Natural killer cell (primary cell): ENCODE measurements around the gene GPR156. TPM values are rescaled to one million over a fixed set of nuclear protein-coding genes. Genes with fewer than 3 reads are reported as not detected.

Experiments
- ATAC-seq, 3 donors: fragments of 150-1000 bp in 2 of 3; fragments of 200-7000 bp in 1 of 3; cut with Tn5 transposase; 1 replicate in 1 of 3; 2 replicates in 2 of 3; pipeline ENCODE4 v1.10.0; 2021; ENCODE audit warnings: mild to moderate bottlenecking in 2 of 3, moderate library complexity in 2 of 3
- DNase-seq, 2 donors: peaks; one replicate each; pipeline versions ENCODE4 v3.0.0 to v3.0.0-alpha.2; 2013 to 2021; ENCODE audit warnings: mixed read lengths in 1 of 2
- H3K27ac ChIP-seq: one replicate; pipeline ENCODE4 v1.5.1; 2013; ENCODE audit warnings: mild to moderate bottlenecking, low read length
- H3K27me3 ChIP-seq: one replicate; pipeline ENCODE4 v1.6.1; 2013; ENCODE audit warnings: low read length; ENCODE audit not compliant: control insufficient read depth, insufficient read depth
- H3K36me3 ChIP-seq: one replicate; pipeline ENCODE4 v1.6.1; 2013; ENCODE audit warnings: low read length; ENCODE audit not compliant: control insufficient read depth, insufficient read depth
- H3K4me1 ChIP-seq: one replicate; pipeline ENCODE4 v1.6.1; 2013; ENCODE audit warnings: low read length; ENCODE audit not compliant: control insufficient read depth, insufficient read depth
- H3K4me3 ChIP-seq: one replicate; pipeline ENCODE4 v1.5.1; 2013; ENCODE audit warnings: low read length
- H3K9me3 ChIP-seq: one replicate; pipeline ENCODE4 v1.6.1; 2013; ENCODE audit warnings: low read length; ENCODE audit not compliant: control insufficient read depth, insufficient read depth
- H3K27ac Mint-ChIP-seq, 2 donors: one replicate each; pipeline ENCODE4 v1.8.0; 2022; ENCODE audit warnings: mild to moderate bottlenecking in 2 of 2, mixed read lengths in 2 of 2, moderate library complexity in 1 of 2
- H3K27me3 Mint-ChIP-seq, 2 donors: one replicate each; pipeline ENCODE4 v1.8.0; 2022; ENCODE audit warnings: low read depth in 2 of 2, mixed read lengths in 2 of 2
- H3K36me3 Mint-ChIP-seq: one replicate; pipeline ENCODE4 v1.8.0; 2022; ENCODE audit warnings: mixed read lengths
- H3K4me1 Mint-ChIP-seq, 2 donors: one replicate each; pipeline ENCODE4 v1.8.0; 2022; ENCODE audit warnings: mixed read lengths in 2 of 2
- H3K4me3 Mint-ChIP-seq: one replicate; pipeline ENCODE4 v1.8.0; 2022; ENCODE audit warnings: mild to moderate bottlenecking, moderate library complexity, mixed read lengths
- H3K9me3 Mint-ChIP-seq, 2 donors: one replicate each; pipeline ENCODE4 v1.8.0; 2022; ENCODE audit warnings: mixed read lengths in 2 of 2
- CTCF ChIP-seq: fragments of 200-600 bp; IDR thresholded peaks from one replicate; pipeline ENCODE4 v1.8.0; 2022; ENCODE audit warnings: antibody characterized with exemption
- WGBS: methylation state at CpG from one replicate; pipeline ENCODE4 v1.1.7; 2013; ENCODE audit warnings: missing lambda C conversion rate; ENCODE audit not compliant: insufficient coverage; 5-methylcytosine and 5-hydroxymethylcytosine counted together
- intact Hi-C: fragments of 100-400 bp; cut with micrococcal nuclease; formaldehyde crosslinking; loops from one replicate; pipeline ENCODE4 v1.14.2; 2022
- total RNA-seq, 4 donors: library from RNA; stranded (reverse); fragments of 120-200 nt in 1 of 4; gene quantifications; one replicate each; pipeline versions ENCODE4 v1.2.3 to v1.2.4, GENCODE V29; 2013 to 2022

Gene GPR156
- total RNA-seq, 3 donors from 2014 or later (not counting 1 experiment from before 2014, with no cell fraction given) = 0.18 to 0.75 TPM; not detected in 1

- no peaks in the 10 kb centered on the region for H3K9me3 ChIP-seq
- Mint-ChIP-seq H3K27ac (no peak overlapping the region), H3K4me3 (no peak overlapping the region), H3K27me3 (peaks cover 13 to 14% of the 10 kb centered on the region in 2 donors), H3K4me1 (no peaks in the 10 kb centered on the region), H3K36me3 (no peaks in the 10 kb centered on the region), H3K9me3 (no peaks in the 10 kb centered on the region)
- no peaks in the 10 kb centered on the region for H3K4me1 ChIP-seq
- no peak for TF ChIP-seq CTCF
- no peaks in the 10 kb centered on the region for H3K27me3 ChIP-seq
- no peak for ATAC-seq
- intact Hi-C loops = no loop called here
- no peak overlapping the region for H3K4me3 ChIP-seq
- no peak for DNase-seq
- H3K27ac ChIP-seq = no peak overlapping the region
- H3K36me3 ChIP-seq = no peaks in the 10 kb centered on the region
- 89% methylated on average over 3 of the region's 4 CpGs for WGBS
Measured at GRCh38 chr3:120163026-120163425, 122.0 kb downstream of the GPR156 start.

- no peak overlapping the region for H3K4me3 ChIP-seq
- no peaks in the 10 kb centered on the region for H3K27me3 ChIP-seq
- ATAC-seq (no peak), DNase-seq (no peak)
- H3K27me3 Mint-ChIP-seq = peaks cover 13 to 14% of the 10 kb centered on the region in 2 donors
- no peak for TF ChIP-seq CTCF
- H3K27ac ChIP-seq = no peak overlapping the region
- no peaks in the 10 kb centered on the region for H3K4me1 Mint-ChIP-seq
- no peak overlapping the region for H3K27ac Mint-ChIP-seq
- intact Hi-C loops = no loop called here
- H3K4me3 Mint-ChIP-seq = no peak overlapping the region
- H3K4me1 ChIP-seq = no peaks in the 10 kb centered on the region
- no peaks in the 10 kb centered on the region for H3K9me3 ChIP-seq
- no peaks in the 10 kb centered on the region for H3K36me3 ChIP-seq
- no peaks in the 10 kb centered on the region for H3K9me3 Mint-ChIP-seq
- no peaks in the 10 kb centered on the region for H3K36me3 Mint-ChIP-seq
Measured at GRCh38 chr3:120162400-120162799, 122.6 kb downstream of the GPR156 start.

- no peaks in the 10 kb centered on the region for H3K9me3 Mint-ChIP-seq
Measured at GRCh38 chr3:120161902-120162301, 123.1 kb downstream of the GPR156 start.

More at GRCh38 chr3:120161902-120162301, 123.1 kb downstream of the GPR156 start:
- Histone ChIP-seq H3K27me3 (no peaks in the 10 kb centered on the region), H3K9me3 (no peaks in the 10 kb centered on the region), H3K4me1 (no peaks in the 10 kb centered on the region), H3K36me3 (no peaks in the 10 kb centered on the region), H3K27ac (no peak overlapping the region), H3K4me3 (no peak overlapping the region)
- intact Hi-C loops = no loop called here
- no peaks in the 10 kb centered on the region for H3K36me3 Mint-ChIP-seq
- no peaks in the 10 kb centered on the region for H3K4me1 Mint-ChIP-seq
- 68% methylated on average over 3 of the region's 3 CpGs for WGBS
- H3K27ac Mint-ChIP-seq = no peak overlapping the region
- no peak for DNase-seq
- no peak for TF ChIP-seq CTCF
- no peak for ATAC-seq
- no peak overlapping the region for H3K4me3 Mint-ChIP-seq
- peaks cover 13 to 14% of the 10 kb centered on the region in 2 donors for H3K27me3 Mint-ChIP-seq
